IPS-15b (cell line): ENCODE measurements around the gene MSLN.

Source experiments
- H3K27me3 ChIP-seq: one replicate; pipeline ENCODE4 v1.6.1; 2013; ENCODE audit warnings: low read length; ENCODE audit not compliant: control insufficient read depth, insufficient read depth
- H3K36me3 ChIP-seq: one replicate; pipeline ENCODE4 v1.6.1; 2013; ENCODE audit warnings: low read length; ENCODE audit not compliant: control insufficient read depth, insufficient read depth
- H3K4me1 ChIP-seq: one replicate; pipeline ENCODE4 v1.6.1; 2013; ENCODE audit warnings: mild to moderate bottlenecking, low read length; ENCODE audit not compliant: control insufficient read depth, insufficient read depth
- H3K4me3 ChIP-seq: one replicate; pipeline ENCODE4 v1.5.1; 2013; ENCODE audit warnings: low read depth, low read length
- H3K9ac ChIP-seq: one replicate; pipeline ENCODE4 v1.6.1; 2013; ENCODE audit warnings: low read depth, mild to moderate bottlenecking, low read length
- H3K9me3 ChIP-seq: one replicate; pipeline ENCODE4 v1.6.1; 2013; ENCODE audit warnings: mild to moderate bottlenecking, low read length; ENCODE audit not compliant: control insufficient read depth, insufficient read depth

Gene MSLN

GRCh38 chr16:756428-756827 is 4.1 kb upstream of the MSLN start:
- Histone ChIP-seq H3K9me3 (no peaks in the 10 kb centered on the region), H3K27me3 (no peaks in the 10 kb centered on the region), H3K36me3 (no peaks in the 10 kb centered on the region), H3K9ac (no peak overlapping the region), H3K4me1 (peaks cover 4% of the 10 kb centered on the region), H3K4me3 (no peak overlapping the region)

GRCh38 chr16:759110-759910 is 1.2 kb upstream of the MSLN start:
- Histone ChIP-seq H3K27me3 (no peaks in the 10 kb centered on the region), H3K4me3 (no peak overlapping the region), H3K9me3 (no peaks in the 10 kb centered on the region), H3K4me1 (no peaks in the 10 kb centered on the region), H3K9ac (no peak overlapping the region), H3K36me3 (no peaks in the 10 kb centered on the region)

- Histone ChIP-seq H3K4me3 (no peak overlapping the region), H3K9me3 (no peaks in the 10 kb centered on the region), H3K4me1 (no peaks in the 10 kb centered on the region), H3K9ac (no peak overlapping the region), H3K27me3 (no peaks in the 10 kb centered on the region), H3K36me3 (no peaks in the 10 kb centered on the region)
Measured at GRCh38 chr16:760065-760464, 469 bp upstream of the MSLN start.

GRCh38 chr16:761625-762513 is 1.3 kb downstream of the MSLN start:
- H3K4me1 ChIP-seq = no peaks in the 10 kb centered on the region
- H3K9ac ChIP-seq = no peak overlapping the region
- H3K36me3 ChIP-seq = no peaks in the 10 kb centered on the region
- no peaks in the 10 kb centered on the region for H3K9me3 ChIP-seq
- H3K27me3 ChIP-seq = no peaks in the 10 kb centered on the region
- H3K4me3 ChIP-seq = no peak overlapping the region

- Histone ChIP-seq H3K36me3 (no peaks in the 10 kb centered on the region), H3K9me3 (no peaks in the 10 kb centered on the region), H3K4me1 (no peaks in the 10 kb centered on the region), H3K27me3 (no peaks in the 10 kb centered on the region), H3K4me3 (no peak overlapping the region), H3K9ac (no peak overlapping the region)
Measured at GRCh38 chr16:762595-763268, 2.2 kb downstream of the MSLN start.

- Histone ChIP-seq H3K4me3 (no peak overlapping the region), H3K9ac (no peak overlapping the region), H3K4me1 (no peaks in the 10 kb centered on the region), H3K27me3 (no peaks in the 10 kb centered on the region), H3K9me3 (no peaks in the 10 kb centered on the region), H3K36me3 (no peaks in the 10 kb centered on the region)
Measured at GRCh38 chr16:763369-764183, 3.0 kb downstream of the MSLN start.

- H3K4me1 ChIP-seq = no peaks in the 10 kb centered on the region
- no peaks in the 10 kb centered on the region for H3K36me3 ChIP-seq
- H3K4me3 ChIP-seq = no peak overlapping the region
- no peak overlapping the region for H3K9ac ChIP-seq
- no peaks in the 10 kb centered on the region for H3K27me3 ChIP-seq
- no peaks in the 10 kb centered on the region for H3K9me3 ChIP-seq
Measured at GRCh38 chr16:764184-764750, 3.7 kb downstream of the MSLN start.

- Histone ChIP-seq H3K9me3 (no peaks in the 10 kb centered on the region), H3K4me3 (no peak overlapping the region), H3K4me1 (no peaks in the 10 kb centered on the region), H3K9ac (no peak overlapping the region), H3K27me3 (no peaks in the 10 kb centered on the region), H3K36me3 (no peaks in the 10 kb centered on the region)
Measured at GRCh38 chr16:764848-765487, 4.4 kb downstream of the MSLN start.

GRCh38 chr16:765488-765865 is 4.9 kb downstream of the MSLN start:
- Histone ChIP-seq H3K9ac (no peak overlapping the region), H3K4me1 (no peaks in the 10 kb centered on the region), H3K9me3 (no peaks in the 10 kb centered on the region), H3K4me3 (no peak overlapping the region), H3K36me3 (no peaks in the 10 kb centered on the region), H3K27me3 (no peaks in the 10 kb centered on the region)

GRCh38 chr16:766008-766819 is 5.7 kb downstream of the MSLN start:
- no peaks in the 10 kb centered on the region for H3K27me3 ChIP-seq
- H3K9me3 ChIP-seq = no peaks in the 10 kb centered on the region
- no peak overlapping the region for H3K9ac ChIP-seq
- no peak overlapping the region for H3K4me3 ChIP-seq
- no peaks in the 10 kb centered on the region for H3K4me1 ChIP-seq
- H3K36me3 ChIP-seq = no peaks in the 10 kb centered on the region
